ENCODE results near the gene CCDC167. TPM values are rescaled to one million over a fixed set of nuclear protein-coding genes. Genes with fewer than 3 reads are reported as not detected.

The CCDC167 gene
- total RNA-seq, 1 experiment from 2014 or later, result 27.8 TPM

GRCh38 chr6:37433657-37434271 lies 65.9 kb downstream of the CCDC167 start:
- intact Hi-C loops (cut with micrococcal nuclease), result no loop called here
- peak overlapping the region; percentile 74 for H3K9ac ChIP-seq (ENCODE audit: low read length)
- ATAC-seq (peak; percentile 37), DNase-seq (ENCODE audit: low read depth, low spot score) (no peak)
- peak overlapping the region; percentile 32; the same call in 1 of the 2 replicates for H3K27ac ChIP-seq (ENCODE audit: low read depth, low read length)
- no peak overlapping the region for H2AFZ ChIP-seq (ENCODE audit: low read depth, low read length, poor library complexity, severe bottlenecking)
- H3K27me3 ChIP-seq (ENCODE audit: insufficient read depth, low read length), result no peaks in the 10 kb centered on the region
- TF ChIP-seq ZFX (IDR thresholded peaks at IDR 0.05) (no peak; the same call in 1 of the 2 replicates), ZNF274 (IDR thresholded peaks at IDR 0.05; ENCODE audit: low read depth, low read length) (no peak), REST (IDR thresholded peaks at IDR 0.05; ENCODE audit: low read depth) (no peak), SIN3A (IDR thresholded peaks at IDR 0.05; ENCODE audit: low read depth) (no peak), EGR1 (IDR thresholded peaks at IDR 0.05; ENCODE audit: low read depth) (no peak)
- peaks cover 0 to 10% of the 10 kb centered on the region in 2 experiments; a peak in 1 of 4 replicates for H3K36me3 ChIP-seq (ENCODE audit: control insufficient read depth in 1 of 2, insufficient read depth in 2 of 2, low read length in 2 of 2)
- ChIA-PET POLR2A (interaction anchor here (0.6 kb wide), 1 partner anchor 264 kb away, joined by 3 read pairs; the partner anchor contains the start of gene MDGA1), RAD21 (ENCODE audit: low non-redundant PET in 1 of 2, low total read pairs in 2 of 2, uncharacterized antibody in 2 of 2, unreplicated experiment in 2 of 2) (no interaction called here), CTCF (no interaction called here)
- no peaks in the 10 kb centered on the region for H3K9me3 ChIP-seq (ENCODE audit: control insufficient read depth in 1 of 2, insufficient read depth in 1 of 2, low read depth in 1 of 2, low read length in 2 of 2)
- no peaks in the 10 kb centered on the region for H4K20me1 ChIP-seq (ENCODE audit: insufficient read depth)
- peaks cover 19% of the 10 kb centered on the region for H3K79me2 ChIP-seq (ENCODE audit: insufficient read depth, low read length)
- H3K4me1 ChIP-seq (ENCODE audit: control insufficient read depth in 1 of 2, insufficient read depth in 2 of 2, low read length in 2 of 2), result peaks cover 5 to 18% of the 10 kb centered on the region in 2 experiments; a peak in 2 of 4 replicates
- peak overlapping the region; percentile 91 to 93 for H3K4me3 ChIP-seq (replicated peaks in 1 of 2; ENCODE audit: low read depth in 1 of 2, low read length in 2 of 2)
- 0 out of 2 replicates have a peak, but pooled peaks cover 3% of the 10 kb centered on the region for H3K9me2 ChIP-seq (ENCODE audit: insufficient read depth)
- H3K4me2 ChIP-seq (ENCODE audit: low read length), result peak overlapping the region; percentile 97
- BruUV-seq (replicated peaks), result TSS peak; percentile 39

Other genes starting within 250 kb of the CCDC167 start
- gene TBC1D22B, start 242.1 kb downstream of the CCDC167 start, total RNA-seq (2021; ENCODE audit: unreplicated experiment), result 9.1 TPM
- 0.98 TPM for gene TMEM217, start 241.7 kb downstream of the CCDC167 start, total RNA-seq (2021; ENCODE audit: unreplicated experiment)
- gene RNF8, start 145.9 kb downstream of the CCDC167 start, total RNA-seq (2021; ENCODE audit: unreplicated experiment), result 28.0 TPM
- 28.7 TPM for gene CMTR1, start 66.7 kb downstream of the CCDC167 start, total RNA-seq (2021; ENCODE audit: unreplicated experiment)
- gene MDGA1, start 198.0 kb upstream of the CCDC167 start, total RNA-seq (2021; ENCODE audit: unreplicated experiment), result 6.2 TPM